ENCODE data around the gene NAA60.

Gene NAA60

GRCh38 chr16:3511286-3512180 is 68.1 kb downstream of the NAA60 start:
- no peak for DNase-seq (ENCODE audit: low spot score)

DNA sequence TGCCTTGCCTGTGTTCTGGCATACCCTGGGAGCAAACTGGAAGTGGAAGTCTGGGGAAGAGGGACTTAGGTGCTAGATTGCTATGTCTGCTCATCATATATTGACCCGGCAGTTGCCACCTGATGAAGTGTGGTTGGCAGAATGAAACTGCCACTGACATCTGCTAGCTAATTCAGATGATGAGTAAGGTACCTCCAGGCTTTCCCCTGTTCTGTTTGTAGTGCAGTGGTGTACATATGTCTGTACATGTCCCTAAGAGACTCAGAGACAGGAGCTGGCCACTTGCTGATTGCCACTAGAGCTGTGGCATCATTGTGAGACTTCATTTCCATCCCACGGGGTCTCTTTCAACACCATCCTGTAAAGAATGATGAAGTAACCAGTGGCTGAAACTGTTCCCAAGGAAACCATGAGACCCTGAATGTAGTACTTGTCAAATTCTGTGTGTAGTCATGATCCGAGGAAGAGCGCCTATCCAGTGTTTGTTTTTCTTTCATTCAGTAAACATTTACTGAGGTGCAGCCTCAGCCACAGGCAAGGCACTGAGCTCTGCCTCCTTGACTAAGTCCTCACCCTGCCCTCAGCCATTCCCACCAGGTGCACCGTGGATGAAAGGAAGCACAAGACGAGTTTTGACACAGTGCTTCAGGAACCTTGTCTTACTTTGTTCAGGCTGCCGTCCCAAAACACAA is 70.6 kb downstream of the NAA60 start:
- DNase-seq (ENCODE audit: low spot score): no peak

DNA sequence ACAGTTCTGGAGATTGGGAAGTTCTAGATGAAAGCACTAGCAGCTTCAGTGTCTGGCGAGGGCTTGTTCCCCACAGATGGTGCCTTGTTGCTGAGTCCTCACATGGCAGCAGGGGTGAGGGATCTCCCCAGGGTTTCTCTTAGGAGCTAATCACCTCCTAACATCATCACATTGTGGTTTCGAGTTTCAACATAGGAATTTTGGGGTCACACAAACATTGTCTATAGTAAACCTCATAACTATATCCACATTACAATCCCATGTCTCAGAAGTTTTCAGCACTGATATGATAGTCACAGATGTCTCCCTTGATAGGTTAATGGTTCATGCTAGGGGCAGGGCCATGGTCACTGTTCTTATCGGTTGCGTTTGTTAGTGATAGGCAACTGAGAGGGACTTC is 71.1 kb downstream of the NAA60 start:
- no peak for DNase-seq (ENCODE audit: low spot score)

DNA sequence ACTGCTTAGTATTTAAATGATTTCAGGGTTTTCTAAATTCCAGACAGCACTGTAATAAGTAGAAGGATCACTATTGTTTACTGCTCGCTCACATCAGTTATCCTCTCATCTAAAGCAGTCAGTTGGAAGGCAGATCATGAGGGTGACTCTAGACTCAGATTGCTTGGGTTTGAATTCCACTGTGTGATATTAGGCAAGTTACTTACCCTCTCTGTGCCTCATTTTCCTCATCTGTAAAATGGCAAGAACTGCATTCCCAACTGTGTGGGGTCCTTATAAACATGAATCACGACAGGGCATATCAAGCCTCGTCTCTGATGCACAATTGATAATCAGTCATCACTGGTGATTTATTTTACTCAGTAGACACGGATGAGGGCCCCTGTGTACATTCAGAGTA is 72.4 kb downstream of the NAA60 start:
- no peak for DNase-seq (ENCODE audit: low spot score)

DNA sequence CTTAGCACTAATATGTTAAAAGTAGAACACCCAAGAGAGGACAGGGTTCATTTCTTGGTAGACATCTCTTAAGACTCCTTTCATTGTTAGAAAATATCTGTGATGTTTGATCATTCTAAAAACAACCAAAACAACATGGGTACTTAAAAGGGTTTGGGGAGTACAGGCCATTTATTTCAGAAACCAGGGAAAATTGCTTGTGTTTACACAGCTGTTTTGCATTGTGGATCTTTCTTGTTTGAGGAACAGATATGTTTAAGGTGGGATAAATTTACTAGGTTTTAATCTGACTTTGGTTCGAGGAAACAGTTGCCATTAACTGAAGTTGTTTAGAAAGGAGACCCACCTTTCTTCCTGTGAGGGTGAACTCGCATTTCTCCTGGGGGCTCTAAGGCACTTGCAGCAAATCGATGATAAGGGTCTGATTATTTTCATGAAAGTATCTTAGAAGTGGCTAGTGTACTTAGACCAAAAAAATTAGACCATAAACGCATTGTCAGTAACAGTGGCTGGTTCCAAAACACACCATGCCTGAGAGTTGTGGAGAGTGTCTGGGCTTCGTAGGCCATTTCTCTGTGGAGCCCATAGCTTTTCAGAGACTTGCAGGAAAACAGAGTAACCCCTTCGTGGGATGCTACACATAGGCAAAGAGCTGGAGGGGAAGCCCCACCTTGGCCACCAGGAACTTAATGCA is 75.0 kb downstream of the NAA60 start:
- no peak for DNase-seq (ENCODE audit: low spot score)

DNA sequence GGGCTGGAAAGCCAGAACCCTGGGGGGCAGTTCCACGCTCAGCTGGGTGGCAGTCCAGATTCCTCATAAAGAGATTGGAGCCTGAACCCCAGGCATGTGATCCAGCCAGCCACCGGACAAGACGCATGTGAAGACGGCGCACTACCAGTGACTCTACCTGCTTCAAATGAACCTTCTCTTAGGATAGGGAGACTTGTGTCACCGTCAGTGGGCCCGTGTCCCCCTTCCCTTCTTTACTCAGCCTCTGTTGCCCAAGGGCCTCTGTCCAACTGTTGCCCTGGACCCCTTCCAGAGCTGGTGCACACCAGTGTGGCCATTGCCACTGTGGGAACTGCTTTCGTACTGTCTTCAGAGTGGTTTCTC is 75.5 kb downstream of the NAA60 start:
- no peak for DNase-seq (ENCODE audit: low spot score)

GRCh38 chr16:3519581-3519980 is 76.1 kb downstream of the NAA60 start:
- no peak for DNase-seq (ENCODE audit: low spot score)

GRCh38 chr16:3520413-3520812 is 76.9 kb downstream of the NAA60 start:
- no peak for DNase-seq (ENCODE audit: low spot score)

DNA sequence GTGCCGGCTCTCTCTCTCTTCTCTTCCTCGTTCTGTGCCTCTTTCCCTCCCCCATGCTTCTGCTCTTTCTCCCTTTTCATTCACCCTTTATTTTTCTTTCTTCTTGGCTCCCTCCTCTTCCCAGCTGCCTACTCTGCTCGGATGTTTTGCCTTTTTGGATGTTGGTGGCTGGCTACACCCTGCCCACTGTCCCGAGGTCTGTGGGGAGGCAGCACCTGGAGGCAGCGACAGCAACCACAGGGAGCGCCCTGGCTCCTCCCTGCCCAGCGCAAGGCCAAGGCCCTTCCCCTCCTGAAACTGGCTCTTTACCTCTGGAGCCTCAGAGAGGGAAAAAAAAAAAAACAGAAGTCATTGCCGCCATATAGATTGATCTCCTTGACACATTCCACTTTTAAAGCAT is 77.4 kb downstream of the NAA60 start:
- DNase-seq (ENCODE audit: low spot score): no peak

GRCh38 chr16:3523281-3523680 is 79.8 kb downstream of the NAA60 start:
- DNase-seq (ENCODE audit: low spot score): no peak

DNA sequence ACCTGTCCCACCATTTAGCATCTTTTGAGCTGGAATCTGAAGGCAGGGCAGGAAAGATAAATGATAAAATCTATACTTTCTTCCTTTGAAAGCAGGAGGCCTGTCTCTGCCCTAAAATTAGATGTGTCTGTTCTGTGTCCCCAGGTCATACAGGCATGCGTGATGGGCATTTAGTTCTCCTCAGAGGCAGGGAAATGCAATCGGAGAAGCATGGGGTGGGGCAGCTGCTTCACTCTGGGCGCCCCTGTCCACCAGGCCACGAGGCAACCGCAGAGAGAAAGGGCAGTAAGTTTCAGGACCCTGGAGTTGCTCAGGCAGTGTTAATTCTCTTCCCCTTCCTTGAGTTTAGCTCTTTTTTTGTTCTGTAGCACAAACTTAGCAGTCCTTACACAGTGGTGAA is 82.5 kb downstream of the NAA60 start:
- DNase-seq (ENCODE audit: low spot score): no peak

DNA sequence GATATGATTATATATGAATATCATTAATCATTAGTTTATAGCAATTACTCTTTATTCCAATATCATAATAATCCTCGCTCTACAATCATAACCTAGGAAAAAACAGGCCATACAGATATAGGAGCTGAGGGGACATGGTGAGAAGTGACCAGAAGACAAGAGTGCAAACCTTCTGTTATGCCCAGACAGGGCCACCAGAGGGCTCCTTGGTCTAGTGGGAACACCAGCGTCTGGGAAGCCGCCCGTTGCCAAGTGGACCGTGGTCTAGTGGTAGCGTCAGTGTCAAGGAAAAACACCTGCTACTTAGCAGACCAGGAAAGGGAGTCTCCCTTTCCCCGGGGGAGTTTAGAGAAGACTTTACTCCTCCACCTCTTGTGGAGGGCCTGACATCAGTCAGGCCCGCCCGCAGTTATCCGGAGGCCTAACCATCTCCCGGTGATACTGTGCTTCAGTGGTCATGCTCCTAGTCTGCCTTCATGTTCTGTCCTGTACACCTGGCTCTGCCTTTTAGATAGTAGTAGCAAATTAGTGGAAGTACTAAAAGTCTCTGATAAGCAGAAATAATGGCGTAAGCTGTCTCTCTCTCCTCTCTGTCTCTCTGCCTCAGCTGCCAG is 83.8 kb downstream of the NAA60 start:
- peak; percentile 8 for DNase-seq (ENCODE audit: low spot score)

- DNase-seq (ENCODE audit: low spot score): no peak
Measured at GRCh38 chr16:3528406-3528805, 84.9 kb downstream of the NAA60 start.

- DNase-seq (ENCODE audit: low spot score): no peak
Measured at GRCh38 chr16:3529175-3529574, 85.7 kb downstream of the NAA60 start.

GRCh38 chr16:3530371-3530914 is 87.0 kb downstream of the NAA60 start:
- DNase-seq (ENCODE audit: low spot score): no peak

DNA sequence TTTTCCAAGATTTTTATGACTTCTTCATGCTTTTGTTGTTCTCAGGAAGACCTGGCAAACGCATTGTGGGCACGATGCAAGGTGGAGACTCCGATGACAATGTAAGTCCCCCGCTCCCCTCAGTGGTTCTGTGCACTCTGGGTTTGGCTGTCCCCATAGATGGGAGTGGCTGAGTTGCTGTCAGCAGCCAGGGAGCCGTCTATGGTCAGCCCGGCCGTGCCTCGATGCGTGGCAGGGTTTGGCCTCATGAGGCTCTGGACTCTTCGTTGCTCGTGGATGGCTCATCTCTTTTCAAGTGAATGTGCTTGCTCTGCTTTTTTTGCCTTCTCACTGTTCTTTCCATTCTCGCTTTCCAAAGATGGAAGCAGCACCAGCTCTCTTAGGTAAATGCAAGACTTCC is 89.3 kb downstream of the NAA60 start:
- DNase-seq (ENCODE audit: low spot score): no peak

GRCh38 chr16:3534126-3534525 is 90.6 kb downstream of the NAA60 start:
- DNase-seq (ENCODE audit: low spot score): no peak

GRCh38 chr16:3536271-3536731 is 92.8 kb downstream of the NAA60 start:
- DNase-seq (ENCODE audit: low spot score): no peak

All from LoVo (cell line).